Measurements from ENCODE around the gene ING2. TPM values are rescaled to one million over a fixed set of nuclear protein-coding genes. Genes with fewer than 3 reads are reported as not detected.
"Not testable (repeated sequence)": the region's sequence is repeated elsewhere in the genome, so short reads cannot be mapped to it uniquely, and the experiment has no call there.

The ING2 gene, protein sequence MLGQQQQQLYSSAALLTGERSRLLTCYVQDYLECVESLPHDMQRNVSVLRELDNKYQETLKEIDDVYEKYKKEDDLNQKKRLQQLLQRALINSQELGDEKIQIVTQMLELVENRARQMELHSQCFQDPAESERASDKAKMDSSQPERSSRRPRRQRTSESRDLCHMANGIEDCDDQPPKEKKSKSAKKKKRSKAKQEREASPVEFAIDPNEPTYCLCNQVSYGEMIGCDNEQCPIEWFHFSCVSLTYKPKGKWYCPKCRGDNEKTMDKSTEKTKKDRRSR
- 10 to 100 TPM; 15.3 to 15.4 TPM for total RNA-seq

DNA sequence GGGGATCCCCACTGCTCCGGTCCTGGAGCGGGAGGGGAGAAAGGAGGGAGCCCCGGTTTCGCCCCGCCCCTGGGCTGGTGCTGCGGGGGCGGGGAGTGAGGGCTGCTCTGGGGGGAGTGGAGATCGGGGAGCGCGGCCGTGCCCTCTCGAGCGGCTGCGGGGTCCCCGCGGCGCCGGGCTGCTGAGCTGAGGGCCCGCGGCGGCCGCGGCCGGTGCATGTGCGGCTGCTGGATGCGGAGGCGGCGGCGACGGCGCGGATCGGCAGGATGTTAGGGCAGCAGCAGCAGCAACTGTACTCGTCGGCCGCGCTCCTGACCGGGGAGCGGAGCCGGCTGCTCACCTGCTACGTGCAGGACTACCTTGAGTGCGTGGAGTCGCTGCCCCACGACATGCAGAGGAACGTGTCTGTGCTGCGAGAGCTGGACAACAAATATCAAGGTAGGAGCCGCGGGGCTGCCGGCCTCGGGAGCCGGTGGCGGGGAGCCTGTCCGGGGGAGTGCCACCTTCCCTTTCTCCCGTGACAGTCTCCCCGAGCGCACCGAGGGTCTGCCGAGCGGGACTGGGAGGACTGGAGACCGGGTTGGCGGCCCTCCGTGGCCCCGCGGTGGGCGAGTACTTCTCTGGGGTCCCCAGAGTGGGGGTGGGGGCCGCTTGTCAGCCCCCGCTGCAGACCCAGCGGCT lies at the start of gene ING2:
Gene ING2, plus strand, starts transcription at position 129 of the 681 bp plus-strand sequence. Its CDS starts 138 bp downstream, at position 267.
- POLR2A ChIA-PET = interaction anchor here (0.7 to 3.6 kb wide), 6 partner anchors 12 to 587 kb away, joined by 3 to 43 read pairs (median 6); partner anchors contain the start of gene CDKN2AIP
- H3K27ac Mint-ChIP-seq = peak within 1 kb of the TSS; percentile 98
- CTCF ChIA-PET = interaction anchor here (2.3 kb wide), 1 partner anchor 154 kb away, joined by 5 read pairs; the partner anchor contains the start of genes RWDD4 and TRAPPC11
- H3K27me3 Mint-ChIP-seq (ENCODE audit: low read depth) = no peaks in the 10 kb centered on the region
- no peaks in the 10 kb centered on the region for H3K9me3 Mint-ChIP-seq (ENCODE audit: insufficient read depth)
- peak within 1 kb of the TSS; percentile 93 for H3K4me3 Mint-ChIP-seq
- H3K36me3 Mint-ChIP-seq (ENCODE audit: low read depth) = peaks cover under 1% of the 10 kb centered on the region
- DNase-seq (no peak), ATAC-seq (peak; percentile 66)
- H3K4me1 Mint-ChIP-seq (ENCODE audit: low read depth) = peaks cover 34% of the 10 kb centered on the region

DNA sequence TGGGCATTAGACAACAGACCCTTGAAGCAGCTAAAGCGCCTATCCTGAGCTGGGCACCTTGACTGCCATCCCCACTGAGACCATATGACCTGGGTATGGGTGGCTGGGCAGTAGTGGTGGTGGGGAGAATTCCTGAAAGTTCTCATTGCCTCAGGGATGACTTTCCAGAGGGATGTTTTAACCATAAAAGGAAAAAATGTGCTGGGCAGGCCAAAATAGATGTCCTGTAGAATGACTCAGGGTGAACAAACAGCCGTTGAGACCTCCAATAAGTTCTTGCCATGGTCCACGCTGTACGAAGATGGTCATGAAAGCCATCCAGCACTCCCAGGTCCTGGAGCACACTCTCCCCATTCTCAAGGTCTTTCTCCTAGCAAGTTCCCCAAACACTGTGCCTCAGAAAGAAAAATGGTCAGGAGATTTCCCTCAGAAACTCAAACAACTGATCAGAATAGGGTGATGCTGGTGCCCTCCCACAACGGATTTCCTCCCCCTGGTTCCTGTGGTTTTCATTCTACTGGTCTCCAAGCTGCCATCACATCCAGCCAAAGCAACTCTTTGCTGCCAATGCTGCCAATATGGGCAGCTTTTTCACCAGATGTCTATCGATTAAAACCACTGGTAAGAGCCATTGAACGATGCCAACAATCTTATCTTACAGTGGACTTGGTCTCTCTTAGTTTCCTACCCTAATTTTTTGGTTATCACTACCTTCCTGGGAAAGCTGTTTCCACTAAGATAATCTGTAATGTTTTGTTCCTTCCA lies 49.2 kb upstream of the ING2 start:
- Mint-ChIP-seq H3K27me3 (ENCODE audit: low read depth) (no peaks in the 10 kb centered on the region), H3K36me3 (ENCODE audit: low read depth) (peaks cover 15% of the 10 kb centered on the region), H3K27ac (peak overlapping the region; percentile 76), H3K9me3 (ENCODE audit: insufficient read depth) (no peaks in the 10 kb centered on the region), H3K4me3 (peak overlapping the region; percentile 53), H3K4me1 (ENCODE audit: low read depth) (peaks cover 23% of the 10 kb centered on the region)
- peak; percentile 57 for ATAC-seq
- ChIA-PET POLR2A (interaction anchor here (0.9 to 1.6 kb wide), 2 partner anchors 11 to 42 kb away, joined by 3 to 5 read pairs; partner anchors contain the start of gene CDKN2AIP), CTCF (interaction anchor here (0.6 to 1.4 kb wide), 3 partner anchors 11 to 913 kb away, joined by 3 to 4 read pairs (median 4); partner anchors contain the start of gene CDKN2AIP)
- DNase-seq = peak; percentile 58

DNA sequence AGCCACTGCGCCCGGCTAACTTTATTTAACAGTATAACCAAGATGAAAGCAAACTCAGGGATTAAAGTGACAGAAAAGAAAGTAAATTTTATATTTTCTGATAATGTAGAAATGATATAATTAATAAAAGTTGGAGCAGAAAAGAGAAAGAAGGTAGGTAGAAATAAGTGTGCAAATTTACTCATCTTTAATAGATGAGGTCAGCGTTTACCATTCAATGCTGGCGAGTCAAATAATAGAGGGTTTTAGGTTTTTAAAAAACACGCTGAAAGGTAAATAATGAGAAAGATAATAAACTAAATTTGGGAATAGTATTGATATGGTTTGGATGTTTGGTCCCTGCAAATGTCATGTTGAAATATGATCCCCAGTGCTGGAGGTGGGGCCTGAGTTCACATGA lies 46.9 kb upstream of the ING2 start:
- Mint-ChIP-seq H3K9me3 (ENCODE audit: insufficient read depth) (no peaks in the 10 kb centered on the region), H3K4me1 (ENCODE audit: low read depth) (peaks cover 19% of the 10 kb centered on the region), H3K36me3 (ENCODE audit: low read depth) (peaks cover 3% of the 10 kb centered on the region), H3K27ac (no peak overlapping the region), H3K27me3 (ENCODE audit: low read depth) (no peaks in the 10 kb centered on the region), H3K4me3 (no peak overlapping the region)
- no peak for DNase-seq
- ChIA-PET POLR2A (no interaction called here), CTCF (no interaction called here)
- ATAC-seq = no peak

DNA sequence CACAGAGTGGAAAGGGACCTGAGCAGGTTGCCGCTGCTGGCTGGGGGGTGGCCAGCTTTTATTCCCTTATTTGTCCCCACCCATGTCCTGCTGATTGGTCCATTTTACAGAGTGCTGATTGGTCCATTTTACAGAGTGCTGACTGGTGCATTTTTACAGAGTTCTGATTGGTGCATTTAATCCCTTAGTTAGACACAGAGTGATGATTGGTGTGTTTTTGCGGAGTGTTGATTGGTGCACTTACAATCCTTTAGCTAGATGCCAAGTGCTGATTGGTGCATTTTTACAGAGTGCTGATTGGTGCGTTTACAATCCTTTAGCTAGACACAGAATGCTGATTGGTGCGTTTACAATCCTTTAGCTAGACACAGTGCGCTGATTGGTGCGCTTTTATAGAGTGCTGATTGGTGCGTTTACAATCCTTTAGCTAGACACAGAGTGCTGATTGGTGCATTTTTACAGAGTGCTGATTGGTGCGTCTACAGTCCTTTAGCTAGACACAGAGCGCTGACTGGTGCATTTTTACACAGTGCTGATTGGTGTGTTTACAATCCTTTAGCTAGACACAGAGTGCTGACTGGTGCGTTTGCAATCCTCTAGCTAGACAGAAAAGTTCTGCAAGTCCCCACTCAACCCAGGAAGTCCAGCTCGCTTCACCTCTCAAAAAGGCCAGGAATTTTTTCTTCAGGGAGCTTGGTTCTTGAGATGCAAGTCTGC lies 40.8 kb upstream of the ING2 start:
- ChIA-PET POLR2A (interaction anchor here (0.9 kb wide), 1 partner anchor 21 kb away, joined by 4 read pairs; no protein-coding TSS in a partner anchor), CTCF (interaction anchor here (1.4 kb wide), 1 partner anchor 258 kb away, joined by 4 read pairs; no protein-coding TSS in a partner anchor)
- not testable (repeated sequence) for DNase-seq

DNA sequence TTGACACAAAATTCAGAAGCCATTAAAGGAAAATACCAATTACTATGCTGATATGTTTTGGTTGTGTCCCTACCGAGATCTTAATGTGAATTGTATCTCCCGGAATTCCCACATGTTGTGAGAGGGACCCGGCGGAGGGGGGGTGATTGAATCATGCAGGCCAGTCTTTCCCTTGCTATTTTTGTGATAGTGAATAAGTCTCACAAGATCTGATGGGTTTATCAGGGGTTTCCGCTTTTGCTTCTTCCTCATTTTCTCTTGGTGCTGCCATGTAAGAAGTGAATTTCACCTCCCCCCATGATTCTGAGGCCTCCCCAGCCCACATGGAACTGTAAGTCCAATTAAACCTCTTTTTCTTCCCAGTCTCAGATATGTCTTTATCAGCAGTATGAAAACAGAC lies 39.0 kb upstream of the ING2 start:
- H3K4me1 Mint-ChIP-seq (ENCODE audit: low read depth); DNase-seq; POLR2A ChIA-PET; H3K4me3 Mint-ChIP-seq; CTCF ChIA-PET; H3K36me3 Mint-ChIP-seq (ENCODE audit: low read depth); H3K27ac Mint-ChIP-seq; ATAC-seq; H3K9me3 Mint-ChIP-seq (ENCODE audit: insufficient read depth): not testable (repeated sequence)
- peaks cover 15% of the 10 kb centered on the region for H3K27me3 Mint-ChIP-seq (ENCODE audit: low read depth)

More for the DNA sequence above, 40.8 kb upstream of the ING2 start:
- not testable (repeated sequence) for H3K4me3 Mint-ChIP-seq; H3K36me3 Mint-ChIP-seq (ENCODE audit: low read depth); H3K27me3 Mint-ChIP-seq (ENCODE audit: low read depth); H3K27ac Mint-ChIP-seq; H3K9me3 Mint-ChIP-seq (ENCODE audit: insufficient read depth); ATAC-seq; H3K4me1 Mint-ChIP-seq (ENCODE audit: low read depth)

DNA sequence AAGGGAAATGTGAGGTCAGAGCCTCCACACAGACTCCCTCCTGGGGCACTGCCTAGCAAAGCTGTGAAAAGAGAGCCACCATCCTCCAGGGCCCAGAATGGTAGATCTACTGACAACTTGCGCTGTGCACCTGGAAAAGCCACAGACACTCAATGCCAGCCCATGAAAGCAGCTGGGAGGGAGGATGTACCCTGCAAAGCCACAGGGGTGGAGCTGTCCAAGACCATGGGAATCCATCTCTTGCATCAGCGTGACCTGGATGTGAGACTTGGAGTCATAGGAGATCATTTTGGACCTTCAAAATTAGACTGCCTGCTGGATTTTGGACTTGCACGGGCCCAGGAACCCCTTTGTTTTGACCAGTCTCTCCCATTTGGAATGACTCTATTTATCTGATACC lies 37.6 kb upstream of the ING2 start:
- peaks cover 18% of the 10 kb centered on the region for H3K27me3 Mint-ChIP-seq (ENCODE audit: low read depth)
- no peak overlapping the region for H3K27ac Mint-ChIP-seq
- no peak for ATAC-seq
- no peaks in the 10 kb centered on the region for H3K36me3 Mint-ChIP-seq (ENCODE audit: low read depth)
- no peaks in the 10 kb centered on the region for H3K4me1 Mint-ChIP-seq (ENCODE audit: low read depth)
- DNase-seq = no peak
- ChIA-PET POLR2A (no interaction called here), CTCF (no interaction called here)
- H3K4me3 Mint-ChIP-seq = no peak overlapping the region
- no peaks in the 10 kb centered on the region for H3K9me3 Mint-ChIP-seq (ENCODE audit: insufficient read depth)

DNA sequence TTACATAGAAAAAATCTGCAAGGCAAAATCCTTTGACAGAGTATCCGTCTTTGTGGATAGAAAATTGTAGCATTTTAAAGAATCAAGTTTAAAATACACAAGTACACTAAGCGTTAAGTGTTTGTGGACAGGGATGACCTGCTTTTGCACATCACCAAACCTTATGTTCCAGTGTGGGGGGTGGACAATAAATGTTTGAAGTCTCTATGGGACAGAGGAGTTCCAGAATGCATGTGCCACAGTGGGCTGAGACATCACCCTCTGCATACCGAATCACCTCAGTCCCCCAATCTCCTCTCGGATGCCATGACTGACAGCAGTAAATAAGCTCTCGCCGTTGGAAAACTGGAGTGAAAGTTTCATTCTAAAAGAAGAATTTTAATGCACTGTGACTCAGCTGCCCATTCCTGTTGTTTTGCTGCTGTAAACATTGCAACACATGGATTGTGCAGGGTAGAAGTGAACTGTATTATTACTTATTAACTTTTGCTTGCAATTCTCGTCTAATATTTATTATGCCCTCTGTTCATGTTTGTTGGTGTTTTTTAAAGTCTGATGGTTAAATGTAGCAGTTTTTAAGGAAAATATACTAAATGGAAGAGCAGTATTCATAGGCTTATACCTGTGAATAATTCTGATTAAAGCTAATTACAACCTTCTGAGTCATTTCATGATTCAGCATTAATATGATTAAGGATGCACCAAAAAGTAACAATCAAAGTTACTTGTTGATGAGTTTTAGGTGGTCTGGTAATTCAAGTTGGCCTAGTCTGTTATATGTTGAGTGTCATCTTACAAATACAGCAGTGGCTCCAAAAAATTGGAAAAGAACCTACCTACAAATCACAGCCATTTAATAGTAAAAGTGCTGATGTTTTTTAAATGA lies 36.4 kb upstream of the ING2 start:
- ChIA-PET CTCF (interaction anchor here (2.0 kb wide), 1 partner anchor 253 kb away, joined by 5 read pairs; no protein-coding TSS in a partner anchor), POLR2A (no interaction called here)
- no peak for DNase-seq
- Mint-ChIP-seq H3K27me3 (ENCODE audit: low read depth) (peaks cover 18% of the 10 kb centered on the region), H3K27ac (no peak overlapping the region), H3K9me3 (ENCODE audit: insufficient read depth) (no peaks in the 10 kb centered on the region), H3K36me3 (ENCODE audit: low read depth) (no peaks in the 10 kb centered on the region), H3K4me1 (ENCODE audit: low read depth) (no peaks in the 10 kb centered on the region), H3K4me3 (no peak overlapping the region)
- ATAC-seq = no peak

DNA sequence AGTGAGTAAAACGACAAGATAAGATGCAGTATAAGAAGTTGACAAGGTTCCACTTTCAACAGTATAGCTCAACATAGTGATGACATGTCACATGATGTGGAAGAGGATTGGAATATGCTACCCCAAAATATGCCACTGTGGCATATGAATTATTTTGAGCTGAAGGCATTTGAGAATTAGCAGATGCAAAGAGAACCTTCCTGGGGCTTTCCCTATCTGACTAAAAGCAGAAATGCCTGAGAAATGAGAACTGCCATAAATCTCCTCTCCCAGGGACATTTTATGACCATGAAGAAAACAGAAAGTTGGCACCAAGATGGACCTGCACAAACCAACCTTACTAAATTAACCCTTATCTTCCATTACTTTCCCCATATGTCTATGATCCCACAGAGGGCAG lies 35.6 kb upstream of the ING2 start:
- Mint-ChIP-seq H3K27ac (no peak overlapping the region), H3K36me3 (ENCODE audit: low read depth) (no peaks in the 10 kb centered on the region), H3K4me3 (no peak overlapping the region), H3K9me3 (ENCODE audit: insufficient read depth) (no peaks in the 10 kb centered on the region), H3K4me1 (ENCODE audit: low read depth) (no peaks in the 10 kb centered on the region), H3K27me3 (ENCODE audit: low read depth) (peaks cover 18% of the 10 kb centered on the region)
- no peak for DNase-seq
- ATAC-seq = no peak
- ChIA-PET CTCF (interaction anchor here (2.0 kb wide), 1 partner anchor 252 kb away, joined by 5 read pairs; no protein-coding TSS in a partner anchor), POLR2A (no interaction called here)

DNA sequence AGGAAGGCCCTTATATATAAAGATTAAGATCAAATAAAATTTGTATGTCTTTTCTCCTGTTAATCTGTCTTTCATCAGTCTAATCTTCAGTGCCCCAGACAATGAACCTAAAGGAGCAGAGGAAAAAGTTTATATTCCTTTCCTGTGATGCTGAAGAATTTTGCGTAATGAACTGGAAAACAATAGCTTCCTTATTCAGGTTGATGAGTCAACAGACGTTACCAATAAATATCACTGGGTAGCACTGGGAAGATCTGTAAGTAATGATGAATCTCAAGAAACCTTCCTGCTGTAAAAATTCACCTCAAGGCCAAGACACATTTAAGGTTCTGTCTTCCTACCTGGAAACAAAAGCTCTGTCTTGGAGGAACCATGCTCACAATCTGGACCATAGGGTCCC lies 34.9 kb upstream of the ING2 start:
- DNase-seq (no peak), ATAC-seq (no peak)
- Mint-ChIP-seq H3K9me3 (ENCODE audit: insufficient read depth) (no peaks in the 10 kb centered on the region), H3K27me3 (ENCODE audit: low read depth) (peaks cover 18% of the 10 kb centered on the region), H3K36me3 (ENCODE audit: low read depth) (no peaks in the 10 kb centered on the region), H3K27ac (no peak overlapping the region), H3K4me1 (ENCODE audit: low read depth) (no peaks in the 10 kb centered on the region), H3K4me3 (no peak overlapping the region)
- ChIA-PET POLR2A (no interaction called here), CTCF (interaction anchor here (1.6 to 2.0 kb wide), 2 partner anchors 130 to 251 kb away, joined by 5 read pairs; no protein-coding TSS in a partner anchor)

DNA sequence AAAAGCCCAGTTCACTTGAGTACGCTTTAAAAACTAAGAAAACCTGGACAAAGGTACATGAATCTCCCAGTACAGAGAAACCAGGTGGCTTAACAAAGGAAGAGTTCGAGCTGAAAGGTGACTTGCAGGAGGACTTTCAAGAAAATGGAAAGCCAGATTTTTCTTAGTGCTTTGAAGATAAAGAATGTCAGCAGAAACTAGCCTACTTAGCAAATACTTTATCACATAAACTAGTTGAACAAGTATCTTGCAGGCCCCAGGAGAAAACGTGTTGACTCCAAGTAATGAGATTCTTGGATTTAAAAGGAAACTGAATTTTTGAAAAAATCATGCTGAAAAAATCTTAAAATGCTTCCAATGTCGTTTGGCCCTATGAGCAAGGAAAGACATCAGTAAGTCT lies 34.0 kb upstream of the ING2 start:
- Mint-ChIP-seq H3K9me3 (ENCODE audit: insufficient read depth) (no peaks in the 10 kb centered on the region), H3K27me3 (ENCODE audit: low read depth) (peaks cover 18% of the 10 kb centered on the region), H3K4me1 (ENCODE audit: low read depth) (no peaks in the 10 kb centered on the region), H3K36me3 (ENCODE audit: low read depth) (no peaks in the 10 kb centered on the region), H3K27ac (no peak overlapping the region), H3K4me3 (no peak overlapping the region)
- no peak for DNase-seq
- no peak for ATAC-seq
- ChIA-PET POLR2A (no interaction called here), CTCF (interaction anchor here (0.6 to 1.6 kb wide), 3 partner anchors 9 to 129 kb away, joined by 3 to 5 read pairs (median 4); no protein-coding TSS in a partner anchor)

Measured in activated CD8-positive, alpha-beta T cell treated with anti-CD3 and anti-CD28 coated beads, Interleukin-2, amount 10 ng/mL, durations not matched to agents 7 days and 5 days (primary cell).